Cardiac ventricle fibroblast (primary cell): ENCODE measurements around the gene LIMK1. TPM values are rescaled to one million over a fixed set of nuclear protein-coding genes. Genes with fewer than 3 reads are reported as not detected.

Experiments used
- total RNA-seq: library from RNA; depleted of rRNA; stranded (reverse); fragments of >200 nt; gene quantifications from 2 replicates; pipeline ENCODE4 v1.2.3, GENCODE V29; 2015

Gene LIMK1
- 19.5 and 21.5 TPM in 2 replicates for total RNA-seq

DNA sequence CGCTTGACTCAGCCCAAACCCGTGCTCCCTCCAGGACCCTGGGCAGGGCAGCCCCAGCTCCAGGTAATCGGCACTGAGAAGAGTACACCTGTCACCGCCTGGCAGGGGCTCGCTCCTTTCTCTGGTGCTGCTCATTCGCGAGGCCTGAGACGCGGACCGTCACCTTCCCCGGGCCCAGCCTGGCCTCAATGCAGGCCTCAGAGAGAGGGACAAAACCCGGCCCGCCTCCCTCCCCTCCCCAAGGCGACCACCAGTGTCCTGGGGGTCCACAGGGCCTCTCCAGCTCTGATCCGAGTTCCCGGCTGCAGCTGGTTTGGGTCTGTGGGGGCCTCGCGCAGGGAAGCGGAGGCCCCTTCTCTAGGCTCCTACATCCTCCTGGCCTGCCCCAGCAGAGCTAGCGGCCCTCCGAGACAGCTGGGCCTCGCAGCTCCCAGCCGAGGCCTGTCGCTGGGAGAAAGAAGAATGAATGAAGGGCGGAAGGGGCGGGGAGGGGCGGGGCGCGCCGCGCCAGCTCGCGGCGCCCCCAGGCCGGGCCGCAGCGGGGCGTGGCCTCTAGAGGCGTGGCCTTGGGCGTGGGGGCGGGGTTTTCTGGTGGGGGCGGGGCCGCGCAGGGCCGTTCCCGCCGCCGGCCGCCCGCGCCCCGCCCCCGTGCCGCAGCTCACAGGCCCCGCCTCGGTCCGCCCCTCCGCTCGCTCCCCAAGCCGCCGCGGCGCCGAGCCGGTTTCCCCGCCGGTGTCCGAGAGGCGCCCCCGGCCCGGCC is at the start of gene LIMK1:
LIMK1 (plus strand) TSS at position 688 of the 760 bp plus-strand sequence. CDS start 187 bp downstream, outside the sequence.

Other genes starting within 250 kb of the LIMK1 start
- 2.0 and 3.0 TPM in 2 replicates for gene METTL27, start 241.3 kb upstream of the LIMK1 start, total RNA-seq
- not detected in 2 replicates for gene TMEM270, start 222.6 kb upstream of the LIMK1 start, total RNA-seq
- 17.1 and 20.8 TPM in 2 replicates for gene ELN, start 55.6 kb upstream of the LIMK1 start, total RNA-seq
- gene EIF4H, start 90.6 kb downstream of the LIMK1 start, total RNA-seq = 201 and 206 TPM in 2 replicates
- 2.2 TPM in 1 of 2 replicates, not detected in the other for gene LAT2, start 126.2 kb downstream of the LIMK1 start, total RNA-seq
- gene RFC2, start 170.6 kb downstream of the LIMK1 start, total RNA-seq = 9.6 and 11.8 TPM in 2 replicates
- 29.8 and 31.9 TPM in 2 replicates for gene CLIP2, start 205.6 kb downstream of the LIMK1 start, total RNA-seq